HS-5 (cell line): ENCODE results near the gene DTWD2.
"Not testable (repeated sequence)": the region's sequence is repeated elsewhere in the genome, so short reads cannot be mapped to it uniquely, and the experiment has no call there.

Experiments
- DNase-seq: peaks from one replicate; pipeline ENCODE4 v3.0.0-alpha.2; 2012; ENCODE audit warnings: low read depth

Gene DTWD2

GRCh38 chr5:118987988-118988865 lies at the start of gene DTWD2:
TSS of gene DTWD2 (minus strand) at chr5:118988547. CDS start at chr5:118988511, 36 bp downstream.
- peak; percentile 78 for DNase-seq

- DNase-seq = no peak
These were observed 49.3 kb upstream of the DTWD2 start for GRCh38 chr5:119037496-119038215.

- DNase-seq = peak; percentile 68
These were observed 47.9 kb upstream of the DTWD2 start for GRCh38 chr5:119036101-119036762.

GRCh38 chr5:119033135-119033534 lies 44.8 kb upstream of the DTWD2 start:
- no peak for DNase-seq

GRCh38 chr5:119032656-119033055 lies 44.3 kb upstream of the DTWD2 start:
- no peak for DNase-seq

GRCh38 chr5:119031905-119032304 lies 43.6 kb upstream of the DTWD2 start:
- DNase-seq = no peak

- DNase-seq = no peak
These were observed 42.9 kb upstream of the DTWD2 start for GRCh38 chr5:119031011-119031886.

GRCh38 chr5:119028575-119028974 lies 40.2 kb upstream of the DTWD2 start:
- no peak for DNase-seq

GRCh38 chr5:119022773-119023172 lies 34.4 kb upstream of the DTWD2 start:
- no peak for DNase-seq

- no peak for DNase-seq
These were observed 33.8 kb upstream of the DTWD2 start for GRCh38 chr5:119022017-119022745.

- no peak for DNase-seq
These were observed 32.9 kb upstream of the DTWD2 start for GRCh38 chr5:119021149-119021732.

GRCh38 chr5:119019949-119020348 lies 31.6 kb upstream of the DTWD2 start:
- no peak for DNase-seq

GRCh38 chr5:119019501-119019900 lies 31.2 kb upstream of the DTWD2 start:
- no peak for DNase-seq

GRCh38 chr5:119017994-119018393 lies 29.6 kb upstream of the DTWD2 start:
- no peak for DNase-seq

- no peak for DNase-seq
These were observed 27.9 kb upstream of the DTWD2 start for GRCh38 chr5:119016125-119016774.

GRCh38 chr5:119011186-119011585 lies 22.8 kb upstream of the DTWD2 start:
- DNase-seq = no peak

- DNase-seq = no peak
These were observed 21.9 kb upstream of the DTWD2 start for GRCh38 chr5:119010206-119010605.

GRCh38 chr5:119009131-119009530 lies 20.8 kb upstream of the DTWD2 start:
- no peak for DNase-seq

GRCh38 chr5:118999696-119000095 lies 11.3 kb upstream of the DTWD2 start:
- DNase-seq = no peak

GRCh38 chr5:118998861-118999260 lies 10.5 kb upstream of the DTWD2 start:
- DNase-seq = not testable (repeated sequence)
